Omental fat pad (tissue), 4 donors: ENCODE results near the gene PLVAP. TPM values are rescaled to one million over a fixed set of nuclear protein-coding genes. Genes with fewer than 3 reads are reported as not detected.
A peak's percentile ranks its signal among the peaks of the same experiment; 100 is the strongest.
"Not testable (repeated sequence)": the region's sequence is repeated elsewhere in the genome, so short reads cannot be mapped to it uniquely, and the experiment has no call there.

ENCODE experiments used
- ATAC-seq: fragments of 150-250 bp; one replicate; pipeline ENCODE4 v1.9.1; 2016; ENCODE audit warnings: mild to moderate bottlenecking, moderate library complexity; ENCODE audit not compliant: low FRiP score
- DNase-seq: peaks from one replicate; pipeline ENCODE4 v3.0.0-alpha.2; 2019; ENCODE audit warnings: low spot score
- total RNA-seq, 4 donors: library from RNA; depleted of rRNA; stranded (reverse); fragments of >200 nt; gene quantifications; one replicate each; pipeline ENCODE4 v1.1.0, GENCODE V29; 2016
- TF ChIP-seq, protein P1 (sequence below), 3 donors: fragments of 450-650 bp; IDR thresholded peaks; one replicate each; pipeline ENCODE4 v1.5.1; 2016 to 2017; ENCODE audit warnings: antibody characterized with exemption in 3 of 3, mild to moderate bottlenecking in 3 of 3, moderate library complexity in 2 of 3

PLVAP gene
- total RNA-seq, 4 donors from 2014 or later, result 39.7 to 139 (median 114) TPM

DNA sequence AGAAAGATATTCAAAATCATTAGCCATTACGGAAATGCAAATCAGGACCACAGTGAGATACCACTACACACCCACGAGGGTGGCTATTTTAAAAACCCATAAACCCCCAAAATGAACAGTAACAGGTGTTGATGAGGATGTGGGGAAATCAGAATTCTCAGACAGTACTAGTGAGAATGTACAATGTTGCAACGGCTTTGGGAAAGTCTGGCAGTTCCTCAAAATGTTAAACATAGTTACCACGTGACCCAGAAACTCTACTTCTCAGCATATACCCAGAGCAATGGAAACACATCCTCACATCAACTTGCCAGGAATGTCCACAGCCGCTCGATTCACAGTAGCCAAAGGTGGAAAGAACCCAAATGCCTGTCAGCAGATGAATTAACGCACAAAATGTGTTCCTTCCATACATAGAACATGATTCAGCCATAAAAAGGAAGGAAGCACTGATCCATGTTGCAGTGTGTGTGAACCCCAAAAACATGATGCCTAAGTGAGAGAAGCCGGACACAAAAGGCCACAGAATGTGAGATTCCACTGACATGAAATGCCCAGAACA is 7.0 kb downstream of the PLVAP start:
- TF ChIP-seq, protein P1, sequence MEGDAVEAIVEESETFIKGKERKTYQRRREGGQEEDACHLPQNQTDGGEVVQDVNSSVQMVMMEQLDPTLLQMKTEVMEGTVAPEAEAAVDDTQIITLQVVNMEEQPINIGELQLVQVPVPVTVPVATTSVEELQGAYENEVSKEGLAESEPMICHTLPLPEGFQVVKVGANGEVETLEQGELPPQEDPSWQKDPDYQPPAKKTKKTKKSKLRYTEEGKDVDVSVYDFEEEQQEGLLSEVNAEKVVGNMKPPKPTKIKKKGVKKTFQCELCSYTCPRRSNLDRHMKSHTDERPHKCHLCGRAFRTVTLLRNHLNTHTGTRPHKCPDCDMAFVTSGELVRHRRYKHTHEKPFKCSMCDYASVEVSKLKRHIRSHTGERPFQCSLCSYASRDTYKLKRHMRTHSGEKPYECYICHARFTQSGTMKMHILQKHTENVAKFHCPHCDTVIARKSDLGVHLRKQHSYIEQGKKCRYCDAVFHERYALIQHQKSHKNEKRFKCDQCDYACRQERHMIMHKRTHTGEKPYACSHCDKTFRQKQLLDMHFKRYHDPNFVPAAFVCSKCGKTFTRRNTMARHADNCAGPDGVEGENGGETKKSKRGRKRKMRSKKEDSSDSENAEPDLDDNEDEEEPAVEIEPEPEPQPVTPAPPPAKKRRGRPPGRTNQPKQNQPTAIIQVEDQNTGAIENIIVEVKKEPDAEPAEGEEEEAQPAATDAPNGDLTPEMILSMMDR (IDR thresholded peaks at IDR 0.05), result no peak
- no peak for DNase-seq
- peak; percentile 59 for ATAC-seq

DNA sequence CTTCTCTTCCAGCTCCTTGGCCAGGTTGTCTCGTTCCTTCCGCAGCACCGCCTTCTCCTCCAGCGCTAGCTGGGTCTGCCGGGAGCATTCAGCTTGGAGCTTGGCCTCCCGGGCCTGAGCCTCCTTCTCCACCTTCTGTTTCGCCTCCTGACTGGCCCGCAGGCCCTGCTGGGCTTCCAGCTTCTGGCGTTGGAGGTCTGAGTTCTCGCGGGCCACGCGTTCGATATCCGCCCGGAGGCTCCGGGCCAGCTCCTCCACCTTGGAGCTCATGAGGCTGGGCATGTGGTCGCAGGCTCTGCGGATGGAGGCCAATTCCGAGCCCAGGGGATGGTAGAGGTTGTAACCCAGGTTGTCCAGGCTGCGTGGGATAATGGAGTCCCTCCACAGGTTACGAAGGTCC is 11.8 kb downstream of the PLVAP start:
- TF ChIP-seq, protein P1 (IDR thresholded peaks at IDR 0.05), result no peak
- DNase-seq (no peak), ATAC-seq (no peak)

DNA sequence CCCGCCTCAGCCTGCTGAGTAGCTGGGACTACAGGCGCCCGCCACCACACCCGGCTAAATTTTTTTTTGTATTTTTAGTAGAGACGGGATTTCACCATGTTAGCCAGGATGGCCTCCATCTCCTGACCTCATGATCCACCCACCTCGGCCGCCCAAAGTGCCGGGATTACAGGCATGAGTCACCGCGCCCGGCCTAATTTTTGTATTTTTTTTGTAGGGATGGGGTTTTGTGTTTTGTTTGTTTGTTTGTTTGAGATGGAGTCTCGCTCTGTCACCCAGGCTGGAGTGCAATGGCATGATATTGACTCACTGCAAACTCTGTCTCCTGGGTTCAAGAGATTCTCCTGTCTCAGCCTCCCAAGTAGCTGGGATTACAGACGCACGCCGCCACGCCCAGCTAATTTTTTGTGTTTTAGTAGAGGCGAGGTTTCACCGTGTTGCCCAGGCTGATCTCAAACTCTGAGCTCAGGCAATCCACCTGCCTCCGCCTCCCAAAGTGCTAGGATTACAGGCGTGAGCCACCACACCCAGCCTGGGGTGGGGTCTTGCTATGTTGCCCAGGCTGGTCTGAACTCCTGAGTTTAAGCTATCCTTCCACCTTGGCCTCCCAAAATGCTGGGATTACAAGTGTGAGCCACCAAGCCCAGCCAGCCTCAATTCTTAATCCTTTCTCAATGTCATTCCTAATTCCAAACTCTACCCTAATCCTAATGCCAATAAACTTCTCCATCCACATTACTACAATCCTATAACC is 13.1 kb downstream of the PLVAP start:
- not testable (repeated sequence) for ATAC-seq, DNase-seq

DNA sequence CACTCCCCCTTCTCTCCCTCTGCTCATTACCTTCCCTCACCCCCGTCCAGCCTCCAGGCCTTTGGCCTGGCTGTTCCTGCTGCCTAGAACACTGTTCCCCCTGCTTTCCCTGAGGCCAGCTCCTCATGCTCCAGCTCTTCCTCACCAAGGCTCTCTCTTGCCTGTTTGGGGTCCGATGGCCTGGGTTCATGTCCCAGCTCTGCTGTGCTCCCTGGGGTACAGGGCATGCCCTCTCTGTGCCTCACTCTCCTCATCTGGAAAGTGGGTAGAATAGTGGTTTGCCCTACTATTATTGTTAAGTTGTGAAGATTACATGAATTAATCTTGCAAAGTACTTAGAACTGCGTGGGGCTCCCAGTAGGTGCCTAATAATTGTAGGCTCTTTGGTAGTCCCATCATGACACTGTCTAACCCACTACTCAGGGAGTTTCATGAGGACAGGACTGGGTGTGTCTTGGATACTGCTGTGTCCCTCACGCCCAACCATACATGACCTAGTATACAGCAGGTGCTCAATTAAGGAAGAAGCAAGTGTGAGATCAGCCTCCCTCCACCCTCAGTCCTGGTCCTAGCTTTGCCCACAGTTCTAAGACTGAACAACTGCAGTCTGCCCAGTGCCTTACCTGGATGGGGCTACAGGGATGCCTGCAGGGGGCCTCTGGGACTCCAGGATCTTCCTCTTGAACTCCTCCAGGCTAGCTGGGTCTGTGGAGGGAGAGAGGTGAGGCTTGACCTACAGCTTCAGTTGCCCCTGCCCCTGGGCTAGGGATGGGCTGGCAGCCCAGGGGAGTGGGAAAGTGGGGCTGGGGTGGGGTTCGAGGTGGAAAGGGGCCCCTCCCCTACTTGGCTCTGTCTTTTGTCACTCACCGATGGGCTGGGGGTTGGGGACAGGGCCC is 17.0 kb downstream of the PLVAP start:
- TF ChIP-seq, protein P1 (IDR thresholded peaks at IDR 0.05), result no peak
- ATAC-seq (no peak), DNase-seq (no peak)

DNA sequence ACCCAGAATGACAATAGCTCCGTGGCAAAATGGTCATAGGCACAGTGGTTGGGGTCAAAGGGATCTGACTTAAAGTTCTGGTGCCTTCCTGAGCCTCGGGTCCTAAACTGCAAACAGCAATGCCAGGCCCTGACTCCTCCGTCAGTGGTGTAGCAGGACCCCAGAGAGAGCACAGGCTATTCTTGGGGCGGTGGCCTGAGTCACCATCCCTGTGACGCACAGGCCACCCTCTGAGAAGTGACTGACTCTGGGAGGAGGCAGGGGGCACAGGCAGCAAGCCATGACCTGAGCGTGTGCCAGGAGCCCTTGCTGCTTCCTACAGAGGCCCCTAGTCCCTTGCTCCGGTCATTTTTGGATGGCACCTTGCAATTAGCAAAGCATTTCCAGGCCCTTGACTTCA is 18.7 kb downstream of the PLVAP start:
- TF ChIP-seq, protein P1 (IDR thresholded peaks at IDR 0.05), result no peak
- DNase-seq (no peak), ATAC-seq (peak; percentile 68)

DNA sequence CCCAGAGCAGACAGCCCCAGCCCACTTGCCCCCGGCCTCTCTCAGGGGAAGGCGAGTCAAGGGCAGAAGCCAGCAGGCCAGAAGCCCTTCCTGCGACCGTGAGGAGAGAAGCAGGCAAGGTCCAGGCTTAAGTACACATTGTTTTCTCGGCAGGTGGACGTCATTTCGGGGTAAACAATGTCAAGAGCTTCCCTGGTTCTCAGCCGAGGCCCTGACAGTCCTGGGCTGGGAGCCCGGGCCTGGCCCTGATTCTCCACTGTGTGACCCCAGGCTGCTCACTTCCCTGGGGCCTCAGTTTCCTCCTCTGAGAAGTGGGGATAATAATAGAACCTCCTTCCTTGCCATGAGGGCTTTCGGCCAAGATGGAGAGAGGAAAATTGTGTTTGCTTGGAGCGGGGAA is 19.4 kb downstream of the PLVAP start:
- TF ChIP-seq, protein P1 (IDR thresholded peaks at IDR 0.05), result no peak
- DNase-seq (no peak), ATAC-seq (no peak)

DNA sequence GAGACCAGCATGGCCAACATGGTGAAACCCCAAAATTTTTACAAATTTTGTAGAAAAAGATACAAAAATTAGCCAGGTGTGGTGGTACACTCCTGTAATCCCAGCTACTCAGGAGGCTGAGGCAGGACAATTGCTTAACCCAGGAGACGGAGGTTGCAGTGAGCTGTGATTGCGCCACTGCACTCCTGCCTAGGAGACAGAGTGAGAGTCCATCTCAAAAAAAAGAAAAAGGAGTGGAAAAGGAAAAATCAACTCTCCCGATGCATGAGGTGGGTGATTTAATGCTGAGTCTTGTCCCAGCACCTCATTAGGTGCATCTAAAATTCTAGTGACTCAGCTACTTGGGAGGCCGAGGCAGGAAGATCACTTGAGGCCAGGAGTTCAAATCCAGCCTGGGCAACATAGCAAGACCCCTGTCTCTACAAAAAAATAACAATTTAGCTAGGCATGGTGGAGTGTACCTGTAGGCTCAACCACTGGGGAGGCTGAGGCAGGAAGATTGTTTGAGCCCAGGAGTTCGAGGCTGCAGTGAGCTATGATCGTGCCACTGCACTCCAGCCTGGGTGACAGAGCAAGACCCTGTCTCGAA is 20.0 kb downstream of the PLVAP start:
- ATAC-seq (no peak), DNase-seq (no peak)
- TF ChIP-seq, protein P1 (IDR thresholded peaks at IDR 0.05), result no peak
